ENCODE measurements around the gene GORAB. TPM values are rescaled to one million over a fixed set of nuclear protein-coding genes. Genes with fewer than 3 reads are reported as not detected.

GORAB gene
- total and polyA plus RNA-seq, 2 donors (not counting 3 experiments of a cell fraction or from before 2014, with no cell fraction given): 4.4 to 6.4 TPM

GRCh38 chr1:170594066-170594626 is 62.2 kb downstream of the GORAB start:
- POLR2A ChIA-PET: no interaction called here
- dilution Hi-C loops (cut with MboI; ENCODE audit: extremely low pct_ligation_motif_present, low sequenced_read_pairs) (no loop called here), intact Hi-C loops (cut with micrococcal nuclease) (no loop called here)
- BruUV-seq (replicated peaks): no TSS peak
- H3K9me1 ChIP-seq (replicated peaks; ENCODE audit: control insufficient read depth, extremely low read depth, insufficient read depth, low read length): no peaks in the 10 kb centered on the region
- H3K4me1 ChIP-seq (ENCODE audit: control insufficient read depth, extremely low read depth, insufficient read depth, low read length): no peaks in the 10 kb centered on the region
- CTCF ChIA-PET: interaction anchor here (1.7 to 1.8 kb wide), 2 partner anchors 10 to 49 kb away, joined by 4 read pairs; no protein-coding TSS in a partner anchor
- no peak for FAIRE-seq
- H2AFZ ChIP-seq (ENCODE audit: low read depth, low read length): no peak overlapping the region
- no peak overlapping the region for H3K4me3 ChIP-seq (replicated peaks in 1 of 3; ENCODE audit: insufficient read depth in 1 of 3, low read depth in 1 of 3, low read length in 3 of 3)
- H3K4me2 ChIP-seq (ENCODE audit: insufficient read depth, low read length): no peak overlapping the region
- no peak for DNase-seq (ENCODE audit: low read depth, low spot score)
- no peak for TF ChIP-seq POLR2AphosphoS5 (IDR thresholded peaks at IDR 0.05; ENCODE audit: insufficient read depth, low read depth, low read length)
- TF ChIP-seq POLR2A (IDR thresholded peaks at IDR 0.05; ENCODE audit: low read depth, low read length): no peak
- TF ChIP-seq MAX (IDR thresholded peaks at IDR 0.05; ENCODE audit: insufficient read depth, insufficient read length): no peak
- TF ChIP-seq GATA2 (IDR thresholded peaks at IDR 0.05; ENCODE audit: insufficient read depth, insufficient read length, low read depth, low read length): no peak
- H3K36me3 ChIP-seq (ENCODE audit: control insufficient read depth in 2 of 2, extremely low read depth in 1 of 2, insufficient read depth in 2 of 2, low read length in 2 of 2): no peaks in the 10 kb centered on the region
- H3K9me3 ChIP-seq (replicated peaks; ENCODE audit: control insufficient read depth, insufficient read depth, low read length): no peaks in the 10 kb centered on the region
- H3K27me3 ChIP-seq (ENCODE audit: control insufficient read depth in 2 of 2, insufficient read depth in 2 of 2, low read length in 2 of 2): peaks cover 0 to 10% of the 10 kb centered on the region in 2 experiments
- no peak overlapping the region for H3K27ac ChIP-seq (ENCODE audit: insufficient read depth, low read depth, low read length)
- no peak overlapping the region for H3K9ac ChIP-seq (replicated peaks; ENCODE audit: extremely low read depth, insufficient read depth, low read length)
- H4K20me1 ChIP-seq (replicated peaks; ENCODE audit: control insufficient read depth, extremely low read depth, insufficient read depth, low read length): no peaks in the 10 kb centered on the region
- H3K79me2 ChIP-seq (ENCODE audit: control insufficient read depth, insufficient read depth, low read length): no peaks in the 10 kb centered on the region

GRCh38 chr1:170596701-170597100 is 64.7 kb downstream of the GORAB start:
- Histone ChIP-seq H3K36me3 (ENCODE audit: control insufficient read depth in 2 of 2, extremely low read depth in 1 of 2, insufficient read depth in 2 of 2, low read length in 2 of 2) (no peaks in the 10 kb centered on the region), H3K9me1 (replicated peaks; ENCODE audit: control insufficient read depth, extremely low read depth, insufficient read depth, low read length) (no peaks in the 10 kb centered on the region), H3K4me3 (replicated peaks in 1 of 3; ENCODE audit: insufficient read depth in 1 of 3, low read depth in 1 of 3, low read length in 3 of 3) (no peak overlapping the region), H3K27me3 (ENCODE audit: control insufficient read depth in 2 of 2, insufficient read depth in 2 of 2, low read length in 2 of 2) (no peaks in the 10 kb centered on the region), H3K27ac (ENCODE audit: insufficient read depth, low read depth, low read length) (no peak overlapping the region), H3K4me2 (ENCODE audit: insufficient read depth, low read length) (no peak overlapping the region), H4K20me1 (replicated peaks; ENCODE audit: control insufficient read depth, extremely low read depth, insufficient read depth, low read length) (no peaks in the 10 kb centered on the region), H3K9ac (replicated peaks; ENCODE audit: extremely low read depth, insufficient read depth, low read length) (no peak overlapping the region), H2AFZ (ENCODE audit: low read depth, low read length) (no peak overlapping the region), H3K4me1 (ENCODE audit: control insufficient read depth, extremely low read depth, insufficient read depth, low read length) (no peaks in the 10 kb centered on the region), H3K79me2 (ENCODE audit: control insufficient read depth, insufficient read depth, low read length) (no peaks in the 10 kb centered on the region), H3K9me3 (replicated peaks; ENCODE audit: control insufficient read depth, insufficient read depth, low read length) (no peaks in the 10 kb centered on the region)
- dilution Hi-C loops (cut with MboI; ENCODE audit: extremely low pct_ligation_motif_present, low sequenced_read_pairs) (no loop called here), intact Hi-C loops (cut with micrococcal nuclease) (no loop called here)
- no TSS peak for BruUV-seq (replicated peaks)
- ChIA-PET POLR2A (no interaction called here), CTCF (no interaction called here)
- TF ChIP-seq POLR2A (IDR thresholded peaks at IDR 0.05; ENCODE audit: low read depth, low read length) (no peak), EZH2 (IDR thresholded peaks at IDR 0.05; ENCODE audit: borderline replicate concordance, low read depth, low read length, severe bottlenecking) (no peak), MYC (IDR thresholded peaks at IDR 0.05; ENCODE audit: low read depth, low read length) (no peak), POLR2AphosphoS5 (IDR thresholded peaks at IDR 0.05; ENCODE audit: insufficient read depth, low read depth, low read length) (no peak), GATA2 (IDR thresholded peaks at IDR 0.05; ENCODE audit: insufficient read depth, insufficient read length, low read depth, low read length) (no peak), MAX (IDR thresholded peaks at IDR 0.05; ENCODE audit: insufficient read depth, insufficient read length) (no peak), FOS (IDR thresholded peaks at IDR 0.05; ENCODE audit: borderline replicate concordance, insufficient read depth, low read length) (no peak), CTCF (IDR thresholded peaks at IDR 0.05; ENCODE audit: extremely low read depth in 1 of 2, insufficient read depth in 1 of 2, low read depth in 1 of 2, low read length in 2 of 2) (no peak), JUN (IDR thresholded peaks at IDR 0.05; ENCODE audit: borderline replicate concordance, insufficient read depth, insufficient read length, low read depth) (no peak)
- DNase-seq (ENCODE audit: low read depth, low spot score) (no peak), FAIRE-seq (no peak)

Measured in endothelial cell of umbilical vein (primary cell).